Measurements from ENCODE around the gene TMA7.

The TMA7 gene

DNA sequence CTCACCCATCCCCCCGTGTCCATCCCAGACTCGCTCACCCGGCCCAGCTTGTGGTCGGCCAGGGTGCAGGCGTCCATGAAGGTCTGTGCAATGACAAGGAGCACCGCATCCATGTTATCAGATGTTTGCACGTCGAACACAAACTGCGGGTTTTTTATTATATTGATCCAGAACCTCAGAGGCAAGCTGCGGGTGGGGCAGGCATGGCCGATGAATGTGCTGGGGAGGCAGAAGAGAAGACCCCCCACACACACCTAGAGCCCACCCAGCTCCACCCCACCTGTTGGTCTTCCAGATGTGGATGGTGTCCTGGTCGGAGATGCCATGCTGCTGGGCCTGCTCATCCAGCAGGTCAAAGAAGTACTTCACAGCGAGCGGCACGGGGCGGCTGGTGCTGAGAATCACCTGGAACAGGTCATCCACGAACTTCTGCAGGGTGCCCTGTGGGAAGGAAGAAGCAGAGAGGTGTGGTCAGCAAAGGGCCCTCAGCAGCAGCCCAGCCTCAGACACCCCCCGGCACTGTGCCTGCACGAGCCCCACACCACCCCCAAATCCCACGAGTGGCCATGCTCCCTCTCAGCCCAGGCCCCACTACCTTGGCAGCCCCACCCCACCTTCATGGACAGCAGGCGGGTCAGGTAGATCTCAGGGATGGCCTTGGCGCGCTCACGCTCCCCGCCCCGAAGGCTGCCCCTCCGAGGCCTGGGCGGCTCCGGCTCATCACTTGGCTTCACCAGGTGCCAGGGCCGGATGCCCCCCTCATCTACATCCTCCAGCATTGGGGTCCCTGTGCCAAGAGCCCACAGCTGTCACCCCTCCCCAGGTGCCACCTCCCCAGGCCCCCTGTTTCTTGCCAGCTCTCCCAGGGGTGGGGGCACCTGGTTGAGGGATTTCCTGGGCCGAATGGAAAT lies 30.5 kb upstream of the TMA7 start:
- no peak for DNase-seq (ENCODE audit: low read depth)

GRCh38 chr3:48410205-48411040 lies 29.6 kb upstream of the TMA7 start:
- DNase-seq (ENCODE audit: low read depth), result no peak

DNA sequence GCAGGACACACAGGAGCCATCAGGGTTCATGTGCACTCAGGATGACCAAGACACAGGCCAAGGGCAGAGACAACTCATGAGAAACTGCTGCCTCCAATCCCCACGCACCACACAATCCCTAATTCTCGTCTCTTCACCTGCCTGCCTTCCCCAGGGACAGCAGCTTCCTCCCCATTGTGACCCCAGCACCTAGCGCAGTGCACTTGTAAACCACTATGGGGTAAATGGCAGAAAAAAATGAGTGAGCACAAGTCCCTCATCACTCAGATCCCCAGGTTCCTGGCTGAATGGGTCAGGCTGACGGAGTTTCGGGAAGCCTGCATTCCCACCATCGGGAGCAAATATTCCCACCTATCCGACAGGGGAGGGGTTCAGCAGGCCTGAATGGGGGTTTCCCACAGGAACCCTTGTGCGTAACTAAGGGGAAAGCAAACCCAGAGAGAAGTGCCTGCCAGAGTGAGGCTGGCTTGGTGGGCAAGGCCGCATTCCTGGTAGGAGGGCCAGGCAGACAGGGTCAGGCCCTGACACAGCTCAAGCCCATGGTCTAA lies 28.9 kb upstream of the TMA7 start:
- no peak for DNase-seq (ENCODE audit: low read depth)

DNA sequence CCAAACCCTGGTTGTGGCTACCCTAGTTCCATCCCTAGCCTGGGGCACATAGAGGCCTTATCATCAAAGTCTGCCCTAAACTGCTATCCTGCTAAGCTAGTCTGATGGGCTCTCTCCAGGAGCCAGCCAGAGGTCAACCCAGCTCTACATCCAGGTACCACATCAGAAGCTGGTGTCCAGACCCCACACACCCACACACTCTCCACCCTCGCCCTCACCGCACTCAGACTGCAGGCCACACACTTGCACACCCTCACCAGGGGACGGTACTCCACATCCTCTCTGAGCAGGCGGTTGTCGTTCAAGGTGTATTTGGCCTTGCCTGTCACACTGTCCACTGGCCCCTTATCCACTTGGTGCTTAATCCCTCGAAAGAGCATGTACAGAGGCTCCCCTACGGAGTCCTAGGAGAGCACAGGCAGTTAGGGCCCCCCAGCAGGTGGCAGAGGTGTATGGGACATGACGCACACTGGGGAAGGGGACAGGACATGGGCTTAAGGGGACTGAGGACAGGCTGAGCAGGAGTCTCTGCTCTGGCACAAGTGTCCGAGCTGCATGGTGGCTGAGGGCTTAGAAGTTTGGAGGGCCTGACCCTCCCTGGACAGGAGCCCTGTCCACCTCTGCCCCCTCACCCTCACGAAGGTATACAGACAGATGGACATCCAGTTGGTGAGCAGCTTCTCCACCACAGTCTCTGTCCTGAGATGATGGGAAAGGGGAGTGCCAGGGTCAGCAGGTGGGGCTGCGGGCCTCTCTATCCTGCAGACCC lies 28.3 kb upstream of the TMA7 start:
- DNase-seq (ENCODE audit: low read depth), result no peak

- no peak for DNase-seq (ENCODE audit: low read depth)
Observed at GRCh38 chr3:48412375-48413001, 27.6 kb upstream of the TMA7 start.

- no peak for DNase-seq (ENCODE audit: low read depth)
Observed at GRCh38 chr3:48413086-48413485, 27.0 kb upstream of the TMA7 start.

GRCh38 chr3:48413611-48414010 lies 26.4 kb upstream of the TMA7 start:
- DNase-seq (ENCODE audit: low read depth), result no peak

- no peak for DNase-seq (ENCODE audit: low read depth)
Observed at GRCh38 chr3:48414376-48415250, 25.4 kb upstream of the TMA7 start.

DNA sequence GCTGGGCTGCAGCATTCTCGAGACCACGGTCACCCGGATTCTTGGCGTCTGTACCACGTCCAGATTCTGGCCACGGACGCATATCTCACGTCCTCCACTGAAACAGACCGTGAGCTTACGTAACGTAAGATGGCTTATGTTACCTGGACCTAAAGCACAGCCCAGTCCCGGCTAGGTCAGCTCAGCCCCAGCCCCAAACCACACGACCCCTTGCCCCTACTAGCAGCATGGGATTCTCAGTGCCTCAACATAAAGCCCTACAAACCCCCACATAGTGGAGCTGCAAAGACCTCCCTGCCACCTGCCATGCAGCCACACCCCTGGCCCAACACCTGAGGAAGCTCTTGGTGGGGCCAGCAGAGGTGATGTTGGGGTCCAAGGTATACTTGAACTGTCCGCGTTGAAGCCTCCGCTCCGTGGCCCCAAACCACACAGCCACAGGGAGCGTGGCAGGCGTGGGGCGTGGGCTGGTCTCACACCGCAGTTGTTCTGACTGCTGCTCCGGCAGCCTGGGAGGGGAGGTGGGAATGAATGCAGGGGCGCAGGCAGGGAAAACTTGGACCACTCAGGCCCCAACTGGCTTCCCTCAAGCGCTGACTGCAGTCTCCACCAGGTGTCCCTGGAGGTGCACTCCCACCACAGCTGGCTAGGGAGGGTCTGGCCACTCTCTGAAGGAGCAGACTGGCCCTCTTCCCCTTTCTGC lies 24.7 kb upstream of the TMA7 start:
- no peak for DNase-seq (ENCODE audit: low read depth)

DNA sequence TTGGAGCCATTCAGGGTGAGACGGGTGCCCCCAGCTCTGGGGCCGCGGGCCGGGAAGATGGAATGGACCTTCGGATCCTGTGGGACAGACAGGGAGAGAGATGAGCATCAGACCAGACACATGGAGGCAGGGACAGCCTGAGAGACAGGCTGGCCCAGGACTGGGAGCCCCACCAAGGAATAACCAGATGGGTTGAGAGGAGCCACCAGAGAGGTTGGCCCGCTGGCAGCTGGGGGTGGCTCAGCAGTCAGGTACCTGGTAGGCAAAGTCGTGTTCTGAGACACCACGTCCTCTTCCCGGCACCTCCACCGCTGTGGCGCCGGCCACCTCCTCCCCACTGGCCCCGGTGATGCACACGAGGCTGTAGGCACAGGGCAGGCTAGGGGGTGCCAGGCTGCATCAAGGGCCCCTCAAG lies 24.0 kb upstream of the TMA7 start:
- no peak for DNase-seq (ENCODE audit: low read depth)

DNA sequence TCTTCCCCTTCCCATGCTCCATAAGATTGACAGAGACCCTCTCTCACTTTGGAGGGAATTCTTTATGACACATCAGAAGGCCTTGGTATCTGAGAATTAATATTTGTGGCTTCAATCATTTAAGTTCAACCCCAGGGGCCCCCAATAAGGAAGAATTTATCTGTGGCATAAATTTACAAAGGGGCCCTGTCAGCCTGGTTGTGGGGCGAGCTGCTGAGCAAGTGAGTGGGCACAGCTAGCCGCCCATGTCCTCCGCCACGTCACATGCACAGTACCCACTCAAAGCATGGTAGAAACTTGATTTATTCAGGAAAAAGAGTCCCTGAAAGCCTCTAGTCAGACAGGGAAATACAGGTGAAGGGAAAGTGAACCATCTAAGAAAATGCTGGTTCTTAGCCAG lies 23.5 kb upstream of the TMA7 start:
- DNase-seq (ENCODE audit: low read depth), result no peak

- DNase-seq (ENCODE audit: low read depth), result no peak
Observed at GRCh38 chr3:48417529-48418108, 22.4 kb upstream of the TMA7 start.

GRCh38 chr3:48418140-48418539 lies 21.9 kb upstream of the TMA7 start:
- no peak for DNase-seq (ENCODE audit: low read depth)

DNA sequence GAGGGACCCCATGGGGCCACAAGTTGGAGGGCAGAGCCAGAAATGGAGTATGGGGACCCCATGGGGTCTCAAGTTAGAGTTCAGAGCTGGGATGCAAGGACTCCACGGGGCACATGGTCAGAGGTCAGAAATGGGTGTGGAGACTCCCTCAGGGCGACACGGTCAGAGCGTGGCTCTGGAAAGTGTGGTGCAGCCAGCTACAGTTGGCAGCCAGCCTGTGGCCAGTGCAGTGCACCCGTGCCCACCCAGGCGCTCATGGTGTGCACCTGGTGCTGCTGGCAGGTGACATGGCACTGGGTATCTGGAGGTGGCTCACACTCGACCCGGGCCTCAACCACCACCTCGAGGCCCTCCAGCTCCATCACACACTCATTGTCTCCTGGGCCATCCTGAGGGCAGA lies 21.4 kb upstream of the TMA7 start:
- no peak for DNase-seq (ENCODE audit: low read depth)

- no peak for DNase-seq (ENCODE audit: low read depth)
Observed at GRCh38 chr3:48419149-48419548, 20.9 kb upstream of the TMA7 start.

- DNase-seq (ENCODE audit: low read depth), result no peak
Observed at GRCh38 chr3:48419597-48419996, 20.5 kb upstream of the TMA7 start.

- no peak for DNase-seq (ENCODE audit: low read depth)
Observed at GRCh38 chr3:48420561-48420960, 19.5 kb upstream of the TMA7 start.

DNA sequence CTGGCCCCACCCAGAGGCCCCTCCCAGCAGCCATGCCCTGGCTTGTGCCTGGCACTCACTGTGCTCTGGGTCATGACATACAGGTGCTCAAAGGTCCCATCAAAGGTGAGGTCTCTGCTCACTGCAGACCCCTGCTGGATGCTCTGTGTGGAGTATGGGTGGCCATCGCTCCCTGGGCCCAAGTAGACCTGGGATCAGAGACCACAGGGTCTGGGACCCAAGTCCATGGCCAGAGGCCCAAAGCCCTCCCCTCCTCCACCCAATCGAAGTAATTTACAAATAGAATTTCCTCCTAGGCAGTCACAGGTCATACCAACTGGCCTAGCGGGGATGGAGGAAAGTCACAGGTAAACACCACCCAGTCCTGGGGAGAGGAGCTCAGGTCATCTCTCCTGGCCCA lies 17.8 kb upstream of the TMA7 start:
- DNase-seq (ENCODE audit: low read depth), result no peak

- no peak for DNase-seq (ENCODE audit: low read depth)
Observed at GRCh38 chr3:48422681-48423080, 17.4 kb upstream of the TMA7 start.
